GM12865 (cell line): ENCODE measurements around the gene PLXDC2.

Experiments
- DNase-seq: peaks from one replicate; pipeline ENCODE4 v3.0.0; 2010; ENCODE audit warnings: low read depth
- H3K4me3 ChIP-seq: 2 replicates; pipeline ENCODE4 v1.5.1; 2011; ENCODE audit warnings: mild to moderate bottlenecking, low read depth, low read length, control low read depth
- TF ChIP-seq, protein P1 (sequence below): IDR thresholded peaks from 2 replicates; pipeline ENCODE4 v1.5.1; 2011; ENCODE audit warnings: low read length, control low read depth, low read depth, inconsistent platforms; ENCODE audit not compliant: insufficient read depth; ENCODE audit errors: missing control alignments

The PLXDC2 gene

DNA sequence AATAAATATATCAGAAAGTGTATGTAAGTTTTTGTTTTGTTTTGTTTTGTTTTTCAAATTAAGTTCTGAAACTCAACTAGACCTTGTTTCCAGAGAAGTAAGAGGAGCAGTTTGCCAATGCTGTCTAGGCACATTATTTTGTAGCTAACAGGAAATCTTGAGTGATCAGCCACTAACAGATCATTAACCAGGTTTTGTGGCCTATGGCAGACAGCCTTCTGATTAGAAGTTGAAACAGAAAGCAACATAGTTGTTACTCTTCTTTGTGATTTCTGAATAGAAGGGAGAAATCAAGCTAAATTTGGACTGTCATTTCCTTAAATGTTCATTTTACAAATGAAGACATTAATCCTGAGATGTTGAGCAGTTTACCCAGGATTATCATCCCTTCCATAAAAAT is 142.6 kb downstream of the PLXDC2 start:
- TF ChIP-seq, protein P1, sequence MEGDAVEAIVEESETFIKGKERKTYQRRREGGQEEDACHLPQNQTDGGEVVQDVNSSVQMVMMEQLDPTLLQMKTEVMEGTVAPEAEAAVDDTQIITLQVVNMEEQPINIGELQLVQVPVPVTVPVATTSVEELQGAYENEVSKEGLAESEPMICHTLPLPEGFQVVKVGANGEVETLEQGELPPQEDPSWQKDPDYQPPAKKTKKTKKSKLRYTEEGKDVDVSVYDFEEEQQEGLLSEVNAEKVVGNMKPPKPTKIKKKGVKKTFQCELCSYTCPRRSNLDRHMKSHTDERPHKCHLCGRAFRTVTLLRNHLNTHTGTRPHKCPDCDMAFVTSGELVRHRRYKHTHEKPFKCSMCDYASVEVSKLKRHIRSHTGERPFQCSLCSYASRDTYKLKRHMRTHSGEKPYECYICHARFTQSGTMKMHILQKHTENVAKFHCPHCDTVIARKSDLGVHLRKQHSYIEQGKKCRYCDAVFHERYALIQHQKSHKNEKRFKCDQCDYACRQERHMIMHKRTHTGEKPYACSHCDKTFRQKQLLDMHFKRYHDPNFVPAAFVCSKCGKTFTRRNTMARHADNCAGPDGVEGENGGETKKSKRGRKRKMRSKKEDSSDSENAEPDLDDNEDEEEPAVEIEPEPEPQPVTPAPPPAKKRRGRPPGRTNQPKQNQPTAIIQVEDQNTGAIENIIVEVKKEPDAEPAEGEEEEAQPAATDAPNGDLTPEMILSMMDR = no peak
- DNase-seq = peak; percentile 48
- no peak overlapping the region for H3K4me3 ChIP-seq

- TF ChIP-seq, protein P1 = no peak
- DNase-seq = no peak
- no peak overlapping the region for H3K4me3 ChIP-seq
Measured at GRCh38 chr10:19961076-19962053, 145.1 kb downstream of the PLXDC2 start.

GRCh38 chr10:19964625-19965024 is 148.4 kb downstream of the PLXDC2 start:
- no peak overlapping the region for H3K4me3 ChIP-seq
- TF ChIP-seq, protein P1 = no peak
- DNase-seq = no peak

DNA sequence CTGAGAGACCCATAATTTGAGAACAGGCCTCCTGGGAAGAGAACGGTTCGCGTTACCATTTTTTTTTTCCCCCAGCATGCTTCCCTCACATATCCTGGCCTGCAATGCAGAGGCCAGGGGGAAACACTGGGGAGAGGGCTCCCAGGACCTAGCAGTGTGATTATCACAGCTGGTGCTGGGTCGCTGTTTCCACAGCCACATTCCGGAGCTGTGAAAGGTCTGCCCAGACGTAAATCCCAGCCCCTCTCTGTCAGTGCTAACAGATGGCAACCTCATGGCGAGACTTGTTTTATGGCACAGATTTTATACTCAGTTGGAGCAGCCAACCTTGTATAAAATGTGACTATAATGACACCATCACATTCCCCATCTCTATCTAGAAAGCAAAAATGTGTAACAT is 150.5 kb downstream of the PLXDC2 start:
- no peak for DNase-seq
- H3K4me3 ChIP-seq = no peak overlapping the region
- TF ChIP-seq, protein P1 = no peak

DNA sequence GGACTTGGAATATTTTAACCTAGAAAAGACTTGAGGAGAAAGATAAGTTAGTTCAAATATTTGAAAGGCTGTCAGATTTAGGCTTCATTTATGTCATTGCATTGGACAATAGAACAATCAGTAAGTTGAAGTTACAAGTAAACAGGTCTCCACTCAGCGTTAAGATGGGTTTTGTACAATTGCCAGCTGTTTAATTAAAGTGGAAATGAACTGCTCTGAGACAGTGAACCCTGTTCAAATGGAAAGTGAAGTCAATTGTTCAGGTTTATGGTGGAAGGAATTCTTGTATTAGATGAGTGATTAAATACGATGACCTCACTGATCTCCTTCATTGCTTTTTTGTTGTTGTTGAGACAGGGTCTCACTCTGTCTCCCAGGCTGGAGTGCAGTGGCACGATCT is 151.7 kb downstream of the PLXDC2 start:
- no peak for DNase-seq
- TF ChIP-seq, protein P1 = no peak
- no peak overlapping the region for H3K4me3 ChIP-seq

- TF ChIP-seq, protein P1 = no peak
- no peak for DNase-seq
- H3K4me3 ChIP-seq = no peak overlapping the region
Measured at GRCh38 chr10:19968745-19969144, 152.5 kb downstream of the PLXDC2 start.

DNA sequence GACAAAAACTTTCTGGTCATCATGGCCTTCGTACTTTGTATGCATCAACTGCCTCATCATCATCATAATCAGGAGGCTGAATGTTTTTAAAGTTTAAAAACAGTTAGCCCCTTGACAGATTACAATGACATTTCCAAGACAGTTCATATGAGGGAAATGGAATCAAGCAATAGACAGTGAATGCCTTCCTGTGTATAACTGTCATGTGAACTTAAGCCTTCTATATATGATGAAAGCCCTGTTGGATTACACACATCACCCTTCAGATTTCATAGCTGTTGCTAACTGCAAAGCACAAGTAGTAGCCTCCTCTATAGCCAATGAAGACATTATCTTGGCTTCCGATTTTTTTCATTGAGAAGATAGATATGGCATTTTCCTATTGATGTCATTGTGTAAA is 154.0 kb downstream of the PLXDC2 start:
- TF ChIP-seq, protein P1 = no peak
- no peak for DNase-seq
- no peak overlapping the region for H3K4me3 ChIP-seq
